Measurements from ENCODE around the gene DHRS7. TPM values are rescaled to one million over a fixed set of nuclear protein-coding genes. Genes with fewer than 3 reads are reported as not detected.

DHRS7 gene
- total and polyA plus RNA-seq, 2 of the 8 experiments (the other 6 are each of a cell fraction or from before 2014, with no cell fraction given) = 10.8 to 27.5 TPM

DNA sequence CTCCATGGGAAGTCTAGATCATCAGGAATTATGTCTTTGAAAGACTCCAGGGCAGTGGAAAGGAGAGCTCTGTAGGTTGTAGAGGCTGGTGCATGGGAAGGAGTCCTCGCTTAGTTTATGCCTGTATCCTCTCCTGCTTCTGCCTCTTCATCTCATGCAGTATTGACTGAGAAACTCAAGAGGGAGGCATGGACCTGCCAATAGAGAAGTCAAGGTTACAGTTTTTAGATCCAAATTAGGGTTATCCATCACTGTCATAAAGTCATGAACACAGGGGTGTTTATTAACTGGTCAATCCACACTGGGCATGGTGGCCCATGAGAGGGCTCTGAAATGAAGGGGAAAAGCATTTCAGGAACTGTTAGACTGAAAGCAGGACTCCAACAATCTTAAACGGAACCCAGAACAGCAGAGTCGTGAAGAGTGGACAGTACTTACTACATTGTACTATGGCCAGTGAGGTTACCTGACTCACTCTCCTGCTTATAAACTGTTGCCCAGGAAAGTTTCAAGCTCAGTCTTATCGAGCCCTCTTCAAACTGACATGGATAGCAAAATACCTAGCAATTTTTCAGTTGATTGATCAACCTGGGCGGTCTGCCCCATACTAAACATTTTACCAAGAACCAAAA is 30.1 kb upstream of the DHRS7 start:
- ChIA-PET POLR2A (ENCODE audit: partially characterized antibody) (interaction anchor here (1.3 kb wide), 1 partner anchor 31 kb away, joined by 3 read pairs; no protein-coding TSS in a partner anchor), CTCF (ENCODE audit: partially characterized antibody) (interaction anchor here (0.5 to 5.6 kb wide), 22 partner anchors 10 to 368 kb away, joined by 3 to 29 read pairs (median 4); partner anchors contain the start of gene DHRS7)
- H2BK20ac ChIP-seq (ENCODE audit: low read length) = no peak overlapping the region
- no peak overlapping the region for H2BK12ac ChIP-seq (ENCODE audit: low read depth, low read length)
- no peaks in the 10 kb centered on the region for H3K27me3 ChIP-seq (replicated peaks in 1 of 4; ENCODE audit: control insufficient read depth in 3 of 4, extremely low read depth in 1 of 4, insufficient read depth in 3 of 4, low read length in 3 of 4)
- no peaks in the 10 kb centered on the region for H3K23me2 ChIP-seq (ENCODE audit: low read depth, low read length)
- peak; percentile 80 for FAIRE-seq
- 0 out of 2 replicates have a peak overlapping the region, but pooled peaks have one; percentile 57 for H2AFZ ChIP-seq (ENCODE audit: low read length)
- H3K79me1 ChIP-seq (ENCODE audit: low read depth, low read length) = no peaks in the 10 kb centered on the region
- H2BK15ac ChIP-seq (ENCODE audit: low read length) = 0 out of 2 replicates have a peak overlapping the region, but pooled peaks have one; percentile 88
- no peak overlapping the region for H3K4me3 ChIP-seq (ENCODE audit: extremely low read depth in 1 of 4, insufficient read depth in 2 of 4, low read depth in 3 of 4, low read length in 4 of 4)
- H3K9me3 ChIP-seq (ENCODE audit: insufficient read depth in 2 of 2, low read depth in 1 of 2, low read length in 1 of 2) = no peaks in the 10 kb centered on the region
- H4K20me1 ChIP-seq (replicated peaks in 1 of 2; ENCODE audit: control insufficient read depth in 1 of 2, insufficient read depth in 2 of 2, low read length in 2 of 2) = no peaks in the 10 kb centered on the region
- no peak overlapping the region for H3K18ac ChIP-seq (ENCODE audit: extremely low read depth, low read length)
- no peak overlapping the region for H3K14ac ChIP-seq (ENCODE audit: insufficient read length)
- no peak for DNase-seq (ENCODE audit: low read depth in 1 of 2, low spot score in 2 of 2)
- no peak overlapping the region for H3K4ac ChIP-seq (replicated peaks; ENCODE audit: insufficient read length, low read depth, low read length)
- no peak overlapping the region for H4K5ac ChIP-seq (ENCODE audit: insufficient read length, low read depth, low read length)
- no peak overlapping the region for H2BK120ac ChIP-seq (replicated peaks; ENCODE audit: low read depth, low read length)
- H3K4me1 ChIP-seq (replicated peaks in 1 of 4; ENCODE audit: control insufficient read depth in 3 of 4, insufficient read depth in 4 of 4, low read length in 3 of 4) = peaks cover 0 to 3% (median 1%) of the 10 kb centered on the region in 4 experiments; a peak in 3 of 7 replicates
- H3K27ac ChIP-seq (ENCODE audit: low read depth, low read length) = no peak overlapping the region
- H3K79me2 ChIP-seq (ENCODE audit: control insufficient read depth in 1 of 2, insufficient read depth in 2 of 2, low read length in 2 of 2) = no peaks in the 10 kb centered on the region
- no peak overlapping the region for H4K91ac ChIP-seq (replicated peaks; ENCODE audit: insufficient read length, low read length)
- no peak overlapping the region for H2BK5ac ChIP-seq (ENCODE audit: low read depth, low read length)
- no peak overlapping the region for H3K4me2 ChIP-seq (ENCODE audit: insufficient read depth in 1 of 2, low read depth in 2 of 2, low read length in 2 of 2)
- H3K36me3 ChIP-seq (ENCODE audit: control insufficient read depth in 2 of 4, insufficient read depth in 4 of 4, low read length in 3 of 4) = no peaks in the 10 kb centered on the region
- H3K56ac ChIP-seq (replicated peaks; ENCODE audit: insufficient read length, low read depth, low read length) = no peak overlapping the region
- H3K23ac ChIP-seq (ENCODE audit: insufficient read length) = no peak overlapping the region
- H3K9ac ChIP-seq (replicated peaks in 1 of 4; ENCODE audit: extremely low read depth in 1 of 4, low read depth in 3 of 4, low read length in 3 of 4) = no peak overlapping the region
- no peak overlapping the region for H4K8ac ChIP-seq (ENCODE audit: extremely low read depth, insufficient read depth, low read length)
- H2AK5ac ChIP-seq (ENCODE audit: low read depth, low read length) = no peak overlapping the region
- 84% methylated on average over 5 of the region's 5 CpGs; no CpG with 5 or more reads in 1 of the 2 experiments for WGBS, 2 experiments (ENCODE audit: extremely low coverage in 1 of 2, insufficient coverage in 1 of 2, insufficient read length in 1 of 2, insufficient replicate concordance in 2 of 2, low coverage in 1 of 2, low lambda C conversion rate in 2 of 2, missing lambda C conversion rate in 1 of 2)
- TF ChIP-seq, protein P1, sequence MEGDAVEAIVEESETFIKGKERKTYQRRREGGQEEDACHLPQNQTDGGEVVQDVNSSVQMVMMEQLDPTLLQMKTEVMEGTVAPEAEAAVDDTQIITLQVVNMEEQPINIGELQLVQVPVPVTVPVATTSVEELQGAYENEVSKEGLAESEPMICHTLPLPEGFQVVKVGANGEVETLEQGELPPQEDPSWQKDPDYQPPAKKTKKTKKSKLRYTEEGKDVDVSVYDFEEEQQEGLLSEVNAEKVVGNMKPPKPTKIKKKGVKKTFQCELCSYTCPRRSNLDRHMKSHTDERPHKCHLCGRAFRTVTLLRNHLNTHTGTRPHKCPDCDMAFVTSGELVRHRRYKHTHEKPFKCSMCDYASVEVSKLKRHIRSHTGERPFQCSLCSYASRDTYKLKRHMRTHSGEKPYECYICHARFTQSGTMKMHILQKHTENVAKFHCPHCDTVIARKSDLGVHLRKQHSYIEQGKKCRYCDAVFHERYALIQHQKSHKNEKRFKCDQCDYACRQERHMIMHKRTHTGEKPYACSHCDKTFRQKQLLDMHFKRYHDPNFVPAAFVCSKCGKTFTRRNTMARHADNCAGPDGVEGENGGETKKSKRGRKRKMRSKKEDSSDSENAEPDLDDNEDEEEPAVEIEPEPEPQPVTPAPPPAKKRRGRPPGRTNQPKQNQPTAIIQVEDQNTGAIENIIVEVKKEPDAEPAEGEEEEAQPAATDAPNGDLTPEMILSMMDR (IDR thresholded peaks at IDR 0.05; ENCODE audit: control extremely low read depth in 1 of 3, insufficient read depth in 1 of 3, low read depth in 1 of 3, low read length in 3 of 3) = peak in 2 of 3 experiments; percentile 19 to 56; a peak in 2 of 4 replicates
- TF ChIP-seq RXRA (IDR thresholded peaks at IDR 0.05; ENCODE audit: insufficient read depth, low read depth, low read length) (no peak), EP300 (IDR thresholded peaks at IDR 0.05; ENCODE audit: borderline replicate concordance in 1 of 2, low read depth in 2 of 2, low read length in 2 of 2) (no peak), SP1 (IDR thresholded peaks at IDR 0.05; ENCODE audit: low read depth, low read length) (no peak), BACH1 (IDR thresholded peaks at IDR 0.05; ENCODE audit: low read length) (no peak), RFX5 (IDR thresholded peaks at IDR 0.05; ENCODE audit: borderline replicate concordance, low read depth, low read length) (no peak), RBBP5 (IDR thresholded peaks at IDR 0.05; ENCODE audit: borderline replicate concordance, low read depth, low read length) (no peak), TCF12 (IDR thresholded peaks at IDR 0.05; ENCODE audit: low read depth, low read length) (no peak), SIN3A (conservative IDR thresholded peaks at IDR 0.05 in 1 of 2, IDR thresholded peaks at IDR 0.05 in 1 of 2; ENCODE audit: low read depth in 1 of 2, low read length in 2 of 2) (no peak)
